8988T (cell line): ENCODE results near the gene SLC22A15.

Source experiments
- DNase-seq: peaks from one replicate; pipeline ENCODE4 v3.0.0; 2011

The SLC22A15 gene

DNA sequence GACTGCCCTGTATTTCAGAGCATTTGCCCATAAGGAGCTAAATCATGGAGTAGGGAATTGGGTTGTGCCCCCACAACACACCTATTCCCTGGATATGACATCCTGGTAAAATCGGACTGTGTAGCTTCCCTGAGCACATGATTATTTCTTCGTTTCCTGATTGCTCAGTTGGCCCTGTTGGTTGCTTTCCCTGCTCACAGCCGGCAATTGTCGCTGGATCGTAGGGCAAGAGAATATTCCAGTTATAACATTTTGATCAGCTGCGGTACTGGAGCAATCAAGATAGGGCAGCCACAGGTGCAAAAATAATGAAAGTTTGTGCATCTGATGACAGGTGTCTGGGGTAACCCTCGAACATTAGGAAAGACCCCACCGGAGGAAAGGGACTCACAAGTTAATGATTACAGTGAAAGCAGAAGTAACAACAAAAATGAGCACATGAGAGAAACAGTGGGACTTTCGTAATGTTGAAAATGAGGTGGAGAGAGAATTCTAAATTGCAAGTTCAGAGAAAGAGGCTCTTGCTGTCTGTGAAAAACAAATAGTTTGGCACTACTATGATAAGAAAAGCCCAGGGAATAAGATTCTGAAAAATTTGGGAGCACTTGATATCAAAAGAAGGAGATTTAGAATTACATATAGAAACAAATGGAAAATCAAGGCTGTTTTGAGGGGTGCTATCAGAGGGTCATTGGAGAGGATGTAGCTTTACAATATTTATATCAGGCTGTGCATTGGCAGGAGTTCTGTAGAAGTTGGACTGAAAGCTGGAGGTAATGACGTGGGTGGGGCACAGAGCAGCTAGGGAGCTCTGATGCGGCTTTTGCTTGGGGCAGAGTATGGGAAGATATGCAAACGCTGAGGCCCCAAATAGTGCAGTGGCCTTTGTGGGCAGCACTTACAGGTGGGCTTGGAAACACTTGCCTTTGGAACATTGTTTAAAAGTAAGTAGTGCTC is 134.5 kb downstream of the SLC22A15 start, which contains the start of gene MAB21L3:
Gene MAB21L3, plus strand, starts transcription at position 833 of the 957 bp plus-strand sequence. CDS start 1,217 bp downstream, outside the sequence.
- DNase-seq: no peak

- DNase-seq: no peak
Observed at GRCh38 chr1:116111524-116112021, 135.3 kb downstream of the SLC22A15 start.

DNA sequence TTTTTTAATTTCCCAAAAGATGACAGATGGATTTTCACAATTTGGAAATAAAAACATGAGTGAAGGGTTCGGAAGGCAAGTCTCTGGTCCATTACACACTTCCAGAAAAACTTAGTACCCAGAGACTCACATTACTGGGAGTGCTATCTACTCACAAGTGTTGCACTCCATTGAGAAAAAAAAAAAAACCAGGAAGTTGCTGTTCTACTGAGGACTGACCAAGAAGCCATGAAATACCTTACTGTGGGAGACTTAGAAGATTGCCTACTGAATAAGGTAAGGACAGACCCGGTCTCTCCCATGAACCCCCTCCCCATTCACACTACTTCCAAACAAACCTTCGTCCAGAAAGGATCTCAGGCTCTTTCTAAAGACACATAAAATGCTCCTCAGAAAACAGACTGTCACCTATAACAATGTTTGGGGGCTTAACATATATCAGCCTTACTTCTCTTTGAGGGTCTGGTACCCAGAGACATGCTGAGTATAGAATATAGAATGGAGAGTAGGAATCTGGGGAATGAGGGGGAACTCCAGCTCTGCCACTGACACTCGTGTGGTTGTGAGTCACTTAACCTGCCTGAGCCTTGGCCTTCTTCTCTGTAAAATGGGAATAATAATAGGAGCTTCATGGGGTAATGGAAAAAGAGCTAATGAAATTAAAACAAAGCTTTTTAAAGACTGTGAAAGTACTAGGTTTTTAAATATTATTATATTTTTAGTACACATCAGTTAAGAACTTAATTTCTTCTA is 136.3 kb downstream of the SLC22A15 start:
- no peak for DNase-seq

DNA sequence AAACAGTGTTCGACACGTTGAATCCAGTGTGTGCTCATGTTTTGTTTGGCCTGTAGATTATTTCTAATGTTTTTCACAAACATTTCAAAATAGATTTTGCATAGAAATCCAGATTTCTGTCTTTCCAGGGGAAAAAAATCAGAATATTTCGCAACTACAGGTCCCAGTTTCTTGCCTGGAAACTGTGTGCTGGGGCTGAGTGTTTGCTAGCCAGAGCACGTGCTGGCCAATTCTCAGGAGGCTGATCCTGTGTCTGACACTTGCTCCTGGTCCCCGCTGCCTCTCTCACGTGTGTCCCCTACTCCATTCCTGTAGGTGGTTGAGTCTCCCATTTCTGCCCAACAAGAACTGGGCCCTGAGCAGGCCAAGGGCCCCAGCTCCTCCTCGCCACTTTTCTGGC is 137.3 kb downstream of the SLC22A15 start:
- DNase-seq: no peak

GRCh38 chr1:116115476-116116439 is 139.4 kb downstream of the SLC22A15 start:
- DNase-seq: no peak

DNA sequence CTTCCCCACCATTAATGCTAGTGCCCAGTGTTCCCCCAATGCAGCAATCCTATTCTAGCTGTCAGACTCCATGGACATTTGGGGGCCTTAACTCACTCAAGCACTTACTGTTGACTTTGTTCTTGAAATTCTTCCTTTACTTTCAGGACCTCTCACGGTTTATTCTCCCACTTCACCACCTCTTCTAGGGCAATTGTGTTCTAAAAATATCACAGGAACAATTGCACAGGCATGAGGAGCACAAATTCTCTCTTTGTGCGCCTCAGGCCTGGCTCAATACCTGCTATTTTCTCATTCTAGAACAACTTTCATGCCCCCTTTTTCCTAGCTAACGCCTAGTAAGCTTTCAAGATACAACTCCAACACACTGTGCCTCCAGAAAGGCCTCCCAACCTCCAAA is 142.2 kb downstream of the SLC22A15 start:
- no peak for DNase-seq
